Measurements from ENCODE around the gene CASP8.

The CASP8 gene

DNA sequence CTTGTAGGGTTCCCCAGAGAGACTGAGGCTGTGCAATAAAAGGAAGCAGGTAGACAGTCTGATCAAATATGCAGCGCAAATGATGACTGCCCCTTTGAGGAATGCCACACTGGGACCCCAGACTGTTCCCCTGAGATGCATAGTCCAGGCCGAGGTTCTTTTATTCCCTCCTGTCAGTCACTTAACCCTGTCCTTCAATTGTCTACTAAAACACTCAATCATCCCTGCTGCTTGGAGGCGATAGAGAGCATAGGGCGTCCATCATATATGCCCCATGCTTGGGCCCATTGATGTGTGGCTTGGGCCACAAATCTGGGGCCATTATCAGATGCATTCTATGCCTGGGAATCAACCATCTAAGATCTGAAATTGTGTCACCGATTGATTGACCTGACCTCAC lies 15.5 kb upstream of the CASP8 start:
- TF ChIP-seq, protein P1, sequence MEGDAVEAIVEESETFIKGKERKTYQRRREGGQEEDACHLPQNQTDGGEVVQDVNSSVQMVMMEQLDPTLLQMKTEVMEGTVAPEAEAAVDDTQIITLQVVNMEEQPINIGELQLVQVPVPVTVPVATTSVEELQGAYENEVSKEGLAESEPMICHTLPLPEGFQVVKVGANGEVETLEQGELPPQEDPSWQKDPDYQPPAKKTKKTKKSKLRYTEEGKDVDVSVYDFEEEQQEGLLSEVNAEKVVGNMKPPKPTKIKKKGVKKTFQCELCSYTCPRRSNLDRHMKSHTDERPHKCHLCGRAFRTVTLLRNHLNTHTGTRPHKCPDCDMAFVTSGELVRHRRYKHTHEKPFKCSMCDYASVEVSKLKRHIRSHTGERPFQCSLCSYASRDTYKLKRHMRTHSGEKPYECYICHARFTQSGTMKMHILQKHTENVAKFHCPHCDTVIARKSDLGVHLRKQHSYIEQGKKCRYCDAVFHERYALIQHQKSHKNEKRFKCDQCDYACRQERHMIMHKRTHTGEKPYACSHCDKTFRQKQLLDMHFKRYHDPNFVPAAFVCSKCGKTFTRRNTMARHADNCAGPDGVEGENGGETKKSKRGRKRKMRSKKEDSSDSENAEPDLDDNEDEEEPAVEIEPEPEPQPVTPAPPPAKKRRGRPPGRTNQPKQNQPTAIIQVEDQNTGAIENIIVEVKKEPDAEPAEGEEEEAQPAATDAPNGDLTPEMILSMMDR (IDR thresholded peaks at IDR 0.05; ENCODE audit: low read depth, low read length) = no peak
- H3K4me3 ChIP-seq (replicated peaks in 1 of 2; ENCODE audit: low read depth in 2 of 2, low read length in 2 of 2) = no peak overlapping the region
- no peak for DNase-seq (ENCODE audit: low read depth in 2 of 2)

- TF ChIP-seq, protein P1 (IDR thresholded peaks at IDR 0.05; ENCODE audit: low read depth, low read length) = no peak
- no peak overlapping the region for H3K4me3 ChIP-seq (replicated peaks in 1 of 2; ENCODE audit: low read depth in 2 of 2, low read length in 2 of 2)
- no peak for DNase-seq (ENCODE audit: low read depth in 2 of 2)
These were observed 14.1 kb upstream of the CASP8 start for GRCh38 chr2:201246280-201246679.

DNA sequence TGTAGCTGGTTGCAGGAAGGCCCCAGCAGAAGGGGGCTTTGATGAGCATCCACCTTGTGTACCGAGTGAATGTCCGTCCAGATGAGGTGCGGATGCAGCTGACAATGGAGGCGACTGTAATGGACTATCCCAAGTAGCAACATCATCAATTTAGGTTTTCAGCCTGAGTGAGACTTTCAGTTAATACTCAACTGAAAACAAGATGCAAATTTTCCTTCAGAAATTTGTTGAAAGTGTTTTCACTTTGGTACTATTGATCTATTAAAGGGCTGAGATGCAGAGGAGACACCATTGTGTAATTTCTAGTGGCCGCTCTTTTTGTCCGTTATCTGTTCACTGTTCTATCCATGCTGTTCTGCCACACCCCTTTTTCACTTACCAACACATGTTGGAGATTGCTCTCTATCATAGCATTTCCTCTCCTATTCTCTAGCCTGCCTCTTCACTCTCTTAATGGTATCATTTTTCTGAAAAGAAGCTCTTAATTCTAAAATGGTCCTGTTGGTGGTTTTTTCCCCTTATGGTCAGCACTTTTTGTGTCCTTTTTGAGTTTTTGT lies 12.0 kb upstream of the CASP8 start:
- no peak for DNase-seq (ENCODE audit: low read depth in 2 of 2)
- TF ChIP-seq, protein P1 (IDR thresholded peaks at IDR 0.05; ENCODE audit: low read depth, low read length) = no peak
- no peak overlapping the region for H3K4me3 ChIP-seq (replicated peaks in 1 of 2; ENCODE audit: low read depth in 2 of 2, low read length in 2 of 2)

GRCh38 chr2:201249889-201250288 lies 10.4 kb upstream of the CASP8 start:
- TF ChIP-seq, protein P1 (IDR thresholded peaks at IDR 0.05; ENCODE audit: low read depth, low read length) = no peak
- DNase-seq (ENCODE audit: low read depth in 2 of 2) = no peak
- no peak overlapping the region for H3K4me3 ChIP-seq (replicated peaks in 1 of 2; ENCODE audit: low read depth in 2 of 2, low read length in 2 of 2)

DNA sequence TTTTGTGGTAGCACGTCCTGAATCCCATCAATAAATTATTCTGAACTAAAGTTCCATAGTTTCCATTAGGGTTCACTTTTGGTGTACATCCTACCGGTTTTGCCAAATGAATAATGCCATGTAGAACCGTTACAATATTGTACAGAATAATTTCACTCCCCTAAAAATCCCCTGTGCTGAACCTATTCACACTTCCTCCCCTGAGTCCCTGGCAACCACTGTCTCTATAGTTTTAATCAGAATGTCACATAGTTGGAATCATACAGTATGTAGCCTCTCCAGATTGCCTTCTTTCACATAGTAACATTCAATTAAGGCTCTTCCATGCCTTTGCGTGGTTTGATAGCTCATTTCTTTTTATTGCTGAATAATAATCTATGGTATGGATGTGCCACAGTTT lies 9.6 kb upstream of the CASP8 start:
- DNase-seq (ENCODE audit: low read depth in 2 of 2) = no peak
- no peak overlapping the region for H3K4me3 ChIP-seq (replicated peaks in 1 of 2; ENCODE audit: low read depth in 2 of 2, low read length in 2 of 2)
- TF ChIP-seq, protein P1 (IDR thresholded peaks at IDR 0.05; ENCODE audit: low read depth, low read length) = no peak

DNA sequence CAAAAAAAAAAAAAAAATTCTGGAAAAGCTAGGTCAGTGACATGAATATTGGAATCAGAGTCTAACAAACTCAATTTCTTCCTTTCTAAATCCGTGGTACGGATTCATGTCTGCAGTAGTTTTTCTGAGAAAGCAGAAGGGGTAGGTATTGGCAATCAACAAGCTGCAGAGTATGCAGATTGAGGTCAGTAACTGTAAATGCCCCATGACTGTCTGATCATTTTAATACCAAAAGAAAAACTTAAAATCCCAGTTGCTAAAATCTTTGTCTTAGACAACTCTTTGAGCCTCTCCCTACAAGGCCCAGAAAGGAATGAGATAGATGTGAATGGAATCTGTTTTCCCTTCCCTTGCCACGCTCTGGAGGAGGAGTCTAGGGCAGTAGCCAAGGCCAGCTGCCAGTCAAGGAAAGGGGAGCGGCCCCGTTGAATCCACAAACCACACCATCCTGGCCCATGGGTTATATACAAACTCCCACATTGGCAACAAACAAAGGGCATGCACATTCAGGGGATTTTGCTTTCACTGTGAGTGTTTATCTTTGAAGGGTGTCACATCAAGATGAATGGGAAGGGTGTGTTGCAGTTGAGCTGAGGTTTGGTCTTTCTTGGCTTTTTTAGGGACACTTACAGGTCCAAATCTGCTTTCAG lies 6.1 kb upstream of the CASP8 start:
- peak; percentile 45 to 80 for DNase-seq (ENCODE audit: low read depth in 2 of 2)
- TF ChIP-seq, protein P1 (IDR thresholded peaks at IDR 0.05; ENCODE audit: low read depth, low read length) = no peak
- no peak overlapping the region for H3K4me3 ChIP-seq (replicated peaks in 1 of 2; ENCODE audit: low read depth in 2 of 2, low read length in 2 of 2)

All from cardiac fibroblast (primary cell).